Spleen (tissue), 11 donors: ENCODE results near the gene ZFX. TPM values are rescaled to one million over a fixed set of nuclear protein-coding genes. Genes with fewer than 3 reads are reported as not detected.

Source experiments
- DNase-seq: peaks from one replicate; pipeline ENCODE4 v3.0.0-alpha.2; 2020
- H3K27ac ChIP-seq, 8 donors: fragments of 200-600 bp; sonication (generic) in 7 of 8; 1 replicate in 4 of 8; 2 replicates in 4 of 8; pipeline versions ENCODE4 v1.5.0 to v1.8.0; 2016 to 2021; ENCODE audit warnings: inconsistent platforms in 4 of 8, mild to moderate bottlenecking in 4 of 8, moderate library complexity in 1 of 8
- H3K27me3 ChIP-seq, 7 donors: fragments of 200-600 bp; sonication (generic) in 6 of 7; replicated peaks in 1 of 7; 1 replicate in 4 of 7; 2 replicates in 3 of 7; pipeline versions ENCODE4 v1.5.0 to v1.8.0; 2016 to 2021; ENCODE audit warnings: inconsistent platforms in 3 of 7, mild to moderate bottlenecking in 1 of 7
- H3K36me3 ChIP-seq, 6 donors: fragments of 200-600 bp; sonication (generic) in 5 of 6; 1 replicate in 4 of 6; 2 replicates in 2 of 6; pipeline versions ENCODE4 v1.5.0 to v1.8.0; 2016 to 2021; ENCODE audit warnings: inconsistent platforms in 2 of 6
- H3K4me1 ChIP-seq, 6 donors: fragments of 200-600 bp; sonication (generic) in 5 of 6; 1 replicate in 3 of 6; 2 replicates in 3 of 6; pipeline versions ENCODE4 v1.5.0 to v1.8.0; 2016 to 2021; ENCODE audit warnings: inconsistent platforms in 3 of 6
- H3K4me3 ChIP-seq, 8 donors: fragments of 200-600 bp; sonication (generic) in 7 of 8; 1 replicate in 4 of 8; 2 replicates in 4 of 8; pipeline versions ENCODE4 v1.5.0 to v1.8.0; 2016 to 2021; ENCODE audit warnings: inconsistent platforms in 4 of 8, mild to moderate bottlenecking in 4 of 8, moderate library complexity in 2 of 8
- H3K9me3 ChIP-seq, 8 donors: fragments of 200-600 bp; sonication (generic) in 7 of 8; 1 replicate in 4 of 8; 2 replicates in 4 of 8; pipeline versions ENCODE4 v1.5.0 to v1.8.0; 2016 to 2021; ENCODE audit warnings: inconsistent platforms in 4 of 8
- CTCF ChIP-seq, 11 experiments: fragments of 200-600 bp in 7 of 11; fragments of 450-650 bp in 4 of 11; sonication (generic) in 4 of 11; IDR thresholded peaks in 8 of 11; conservative IDR thresholded peaks in 3 of 11; 1 replicate in 7 of 11; 2 replicates in 4 of 11; pipeline versions ENCODE4 v1.4.0 to v1.8.0; 2016 to 2021; ENCODE audit warnings: antibody characterized with exemption in 11 of 11, inconsistent platforms in 4 of 11, mild to moderate bottlenecking in 1 of 11
- POLR2A ChIP-seq, 3 donors: fragments of 450-650 bp; IDR thresholded peaks; one replicate each; pipeline ENCODE4 v1.5.1; 2017; ENCODE audit warnings: antibody characterized with exemption in 3 of 3, mild to moderate bottlenecking in 1 of 3
- POLR2AphosphoS5 ChIP-seq, 3 donors: sonication (generic); formaldehyde crosslinking; IDR thresholded peaks; one replicate each; pipeline ENCODE4 v1.5.1; 2017; ENCODE audit warnings: antibody characterized with exemption in 3 of 3
- WGBS, 5 donors: extraction: QIAGEN DNeasy Blood & Tissue Kit in 3 of 5; methylation state at CpG; one replicate each; pipeline versions ENCODE4 v1.1.5 to v1.1.7; 2013 to 2018; 5-methylcytosine and 5-hydroxymethylcytosine counted together
- intact Hi-C: fragments of 100-400 bp; cut with DNase I; formaldehyde crosslinking; loops from one replicate; pipeline ENCODE4 v1.15.0; 2023; ENCODE audit warnings: low total_unique reads
- polyA plus RNA-seq, 3 donors: library from polyadenylated mRNA; stranded (reverse); fragments of 200-250 nt; gene quantifications; one replicate each; pipeline ENCODE4 v1.2.1, GENCODE V29; 2013
- total RNA-seq, 7 donors: library from RNA; depleted of rRNA in 3 of 7; stranded (reverse); fragments of >200 nt in 3 of 7; fragmentation: NEBNext Ultra II Directional in 4 of 7; extraction: Animal tissue kit (Norgen Biotek cat#: 25700) in 4 of 7; gene quantifications; one replicate each; pipeline versions ENCODE4 v1.1.0 to v1.2.1, GENCODE V29; 2016 to 2021
- donor health status: healthy with polysubstance abuse.
- donor health status: DM: no; HTN: no; CAD: no; lungs with moderate emphysema.
- donor health status: DM: no; HTN: no; CAD: no.
- donor health status: Bipolar disorder and iron deficiency.
- donor health status: healthy.
- donor health status: DM: no; HTN: no; CAD: no.
- donor health status: DM: yes; HTN: yes; CAD: no.

The ZFX gene
- total and polyA plus RNA-seq, 10 donors, result 5.0 to 105 (median 72.2) TPM

DNA sequence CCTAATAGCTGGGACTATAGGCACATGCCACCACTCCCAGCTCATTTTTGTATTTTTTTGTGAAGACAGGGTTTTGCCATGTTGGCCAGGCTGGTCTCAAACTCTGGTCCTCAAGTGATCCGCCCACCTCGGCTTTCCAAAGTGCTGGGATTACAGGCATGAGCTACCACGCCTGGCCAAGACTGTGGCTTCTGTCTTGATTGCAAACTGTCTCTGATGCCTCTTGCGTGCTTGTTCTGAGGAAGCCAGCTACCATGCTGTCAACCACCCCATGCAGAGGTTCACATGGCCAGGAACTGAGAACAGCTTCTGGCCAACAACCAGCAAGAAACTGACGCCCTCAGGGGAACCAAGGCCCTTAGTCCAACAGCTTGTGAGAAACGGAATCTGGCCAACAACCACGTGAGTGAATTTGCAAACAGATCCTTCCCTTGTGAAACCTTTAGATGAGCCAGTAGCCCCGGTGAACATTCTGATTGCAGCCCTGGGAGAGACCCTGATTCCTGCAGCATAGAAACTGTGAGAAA, 93.2 kb downstream of the ZFX start:
- intact Hi-C loops, result loop anchor here (10.0 kb wide), 1 partner anchor 158 kb away; no protein-coding TSS in a partner anchor
- WGBS, 5 donors, result 22 to 58% (median 43%) methylated on average over 4 to 8 of the region's 8 CpGs
- peaks cover 0 to 6% (median 0%) of the 10 kb centered on the region in 6 donors for H3K4me1 ChIP-seq

GRCh38 chrX:24243188-24243587, 93.7 kb downstream of the ZFX start:
- WGBS, 5 donors, result 70 to 85% (median 75%) methylated on average over 5 of the region's 5 CpGs

More for the DNA sequence above, 93.2 kb downstream of the ZFX start:
- no peak for DNase-seq
- no peaks in the 10 kb centered on the region for H3K9me3 ChIP-seq
- H3K27ac ChIP-seq, result peak overlapping the region in 4 of 8 donors; percentile 4 to 41 (median 24)
- no peak overlapping the region for H3K4me3 ChIP-seq
- H3K27me3 ChIP-seq, result no peaks in the 10 kb centered on the region
- H3K36me3 ChIP-seq, result no peaks in the 10 kb centered on the region
- TF ChIP-seq POLR2A (IDR thresholded peaks at IDR 0.05) (no peak), POLR2AphosphoS5 (IDR thresholded peaks at IDR 0.05) (peak in 2 of 3 donors; percentile 29 to 39)

DNA sequence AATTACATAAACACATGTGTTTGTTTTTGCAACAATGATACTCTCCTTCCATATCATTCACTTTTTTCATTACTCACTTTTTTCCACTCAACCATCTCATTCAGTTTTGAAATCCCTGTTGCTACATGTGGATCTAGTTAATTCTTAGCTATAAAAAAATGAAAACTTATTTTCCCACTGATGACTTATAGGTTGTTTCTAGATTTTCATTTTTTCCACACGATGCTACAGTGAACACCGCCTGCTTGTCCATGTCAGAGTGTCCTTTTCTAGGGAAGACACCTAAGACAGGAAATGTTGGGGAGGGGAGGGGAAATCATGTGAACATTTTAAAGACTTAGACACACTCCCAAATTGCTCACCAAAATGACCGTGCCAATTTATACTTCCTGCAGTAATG, 94.2 kb downstream of the ZFX start:
- intact Hi-C loops, result loop anchor here (10.0 kb wide), 1 partner anchor 159 kb away; no protein-coding TSS in a partner anchor
- TF ChIP-seq CTCF (IDR thresholded peaks at IDR 0.05 in 8 of 11, conservative IDR thresholded peaks at IDR 0.05 in 3 of 11) (no peak), POLR2AphosphoS5 (IDR thresholded peaks at IDR 0.05) (no peak), POLR2A (IDR thresholded peaks at IDR 0.05) (no peak)
- DNase-seq, result no peak

More at GRCh38 chrX:24243188-24243587, 93.7 kb downstream of the ZFX start:
- intact Hi-C loops, result loop anchor here (10.0 kb wide), 1 partner anchor 158 kb away; no protein-coding TSS in a partner anchor
- TF ChIP-seq POLR2A (IDR thresholded peaks at IDR 0.05), result no peak
- TF ChIP-seq POLR2AphosphoS5 (IDR thresholded peaks at IDR 0.05), result no peak
- Histone ChIP-seq H3K4me3 (no peak overlapping the region), H3K27ac (peak overlapping the region in 3 of 8 donors; percentile 4 to 41 (median 21)), H3K9me3 (no peaks in the 10 kb centered on the region), H3K27me3 (no peaks in the 10 kb centered on the region), H3K4me1 (peaks cover 0 to 6% (median 0%) of the 10 kb centered on the region in 6 donors), H3K36me3 (no peaks in the 10 kb centered on the region)
- DNase-seq, result no peak

GRCh38 chrX:24245202-24245601, 95.7 kb downstream of the ZFX start:
- Histone ChIP-seq H3K9me3 (no peaks in the 10 kb centered on the region), H3K4me3 (no peak overlapping the region), H3K4me1 (peaks cover 0 to 6% (median 0%) of the 10 kb centered on the region in 6 donors), H3K36me3 (no peaks in the 10 kb centered on the region), H3K27ac (no peak overlapping the region), H3K27me3 (peaks cover 0 to 7% (median 0%) of the 10 kb centered on the region in 7 donors)
- TF ChIP-seq POLR2A (IDR thresholded peaks at IDR 0.05) (no peak), CTCF (IDR thresholded peaks at IDR 0.05 in 8 of 11, conservative IDR thresholded peaks at IDR 0.05 in 3 of 11) (no peak), POLR2AphosphoS5 (IDR thresholded peaks at IDR 0.05) (no peak)
- no peak for DNase-seq
- WGBS, 5 donors, result 67 to 87% (median 71%) methylated on average over 5 to 6 of the region's 6 CpGs
- intact Hi-C loops, result loop anchor here (10.0 kb wide), 1 partner anchor 160 kb away; no protein-coding TSS in a partner anchor

More for the DNA sequence above, 94.2 kb downstream of the ZFX start:
- peaks cover 0 to 6% (median 0%) of the 10 kb centered on the region in 6 donors for H3K4me1 ChIP-seq
- no peak overlapping the region for H3K27ac ChIP-seq
- H3K4me3 ChIP-seq, result no peak overlapping the region
- no peaks in the 10 kb centered on the region for H3K27me3 ChIP-seq
- H3K9me3 ChIP-seq, result no peaks in the 10 kb centered on the region
- WGBS, 5 donors, result 31 to 50% (median 39%) methylated on average over 3 of the region's 3 CpGs
- H3K36me3 ChIP-seq, result no peaks in the 10 kb centered on the region

DNA sequence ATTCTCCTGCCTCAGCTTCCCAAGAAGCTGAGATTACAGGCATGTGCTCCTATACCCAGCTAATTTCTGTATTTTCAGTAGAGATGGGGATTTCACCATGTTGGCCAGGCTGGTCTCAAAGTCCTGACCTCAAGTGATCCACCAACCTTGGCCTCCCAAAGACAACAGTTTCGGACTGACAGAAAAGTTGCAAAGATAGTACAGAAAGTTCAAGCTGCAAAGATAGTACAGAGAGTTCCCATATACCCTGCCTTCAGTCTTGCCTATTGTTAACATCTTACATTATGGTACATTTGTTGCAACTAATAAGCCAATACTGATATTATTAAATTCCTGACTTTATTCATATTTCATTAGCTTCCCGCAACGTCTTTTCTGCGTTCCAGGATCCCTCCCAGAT, 98.5 kb downstream of the ZFX start:
- Histone ChIP-seq H3K9me3 (no peaks in the 10 kb centered on the region), H3K4me1 (no peaks in the 10 kb centered on the region), H3K27ac (no peak overlapping the region), H3K36me3 (no peaks in the 10 kb centered on the region), H3K4me3 (no peak overlapping the region), H3K27me3 (peaks cover 0 to 18% (median 0%) of the 10 kb centered on the region in 7 donors)
- intact Hi-C loops, result loop anchor here (10.0 kb wide), 1 partner anchor 163 kb away; no protein-coding TSS in a partner anchor
- TF ChIP-seq POLR2AphosphoS5 (IDR thresholded peaks at IDR 0.05), result no peak
- TF ChIP-seq CTCF (IDR thresholded peaks at IDR 0.05 in 8 of 11, conservative IDR thresholded peaks at IDR 0.05 in 3 of 11), result no peak
- TF ChIP-seq POLR2A (IDR thresholded peaks at IDR 0.05), result no peak
- no peak for DNase-seq
- WGBS, 5 donors, result 84 to 97% (median 85%) methylated on average over 4 of the region's 4 CpGs
